ENCODE data around the gene SAT1.
A peak's percentile ranks its signal among the peaks of the same experiment; 100 is the strongest.
"Not testable (repeated sequence)": the region's sequence is repeated elsewhere in the genome, so short reads cannot be mapped to it uniquely, and the experiment has no call there.

The SAT1 gene

DNA sequence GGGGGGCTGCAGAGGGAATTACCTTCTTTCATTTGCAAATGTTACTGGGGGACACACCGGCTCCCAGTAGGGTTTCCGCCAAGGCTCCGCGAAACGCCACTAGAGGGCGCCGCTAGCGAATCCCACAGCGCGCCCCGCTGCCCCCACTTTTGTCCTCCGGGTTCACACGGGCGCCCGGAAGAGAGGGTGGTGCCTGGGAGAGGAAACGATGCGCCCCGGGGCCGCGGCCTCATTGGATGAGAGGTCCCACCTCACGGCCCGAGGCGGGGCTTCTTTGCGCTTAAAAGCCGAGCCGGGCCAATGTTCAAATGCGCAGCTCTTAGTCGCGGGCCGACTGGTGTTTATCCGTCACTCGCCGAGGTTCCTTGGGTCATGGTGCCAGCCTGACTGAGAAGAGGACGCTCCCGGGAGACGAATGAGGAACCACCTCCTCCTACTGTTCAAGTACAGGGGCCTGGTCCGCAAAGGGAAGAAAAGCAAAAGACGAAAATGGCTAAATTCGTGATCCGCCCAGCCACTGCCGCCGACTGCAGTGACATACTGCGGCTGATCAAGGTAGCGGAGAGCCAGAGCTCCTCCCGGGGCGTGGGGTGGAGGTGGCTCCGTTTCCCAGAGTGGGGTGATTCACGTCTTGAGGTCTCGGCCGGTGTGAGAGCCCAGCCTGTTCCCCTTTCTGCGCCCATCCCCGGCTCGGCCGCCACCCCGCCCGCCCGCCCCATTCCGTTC lies at the start of gene SAT1:
TSS of gene SAT1 (plus strand) at position 311 of the 726 bp plus-strand sequence. CDS start at position 490, 179 bp downstream.
- DNase-seq: peak; percentile 94

DNA sequence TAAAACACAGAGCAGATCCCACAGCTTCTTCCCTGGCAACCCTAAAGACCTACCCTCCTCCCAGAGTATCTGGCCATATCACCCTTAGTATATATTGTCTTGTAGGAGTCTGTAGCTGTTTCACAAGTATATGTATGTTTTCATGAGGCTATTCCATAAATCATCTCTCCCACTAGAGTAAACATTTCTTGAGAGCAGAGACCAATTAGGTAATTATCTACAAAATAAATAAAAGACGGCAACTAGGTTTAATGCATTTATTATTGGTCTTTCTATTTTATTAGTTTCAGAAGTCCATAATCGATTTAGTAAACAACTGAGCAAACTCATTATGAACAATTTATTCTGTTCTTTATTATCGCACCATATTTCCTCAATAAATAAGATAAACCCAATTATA lies 46.9 kb upstream of the SAT1 start:
- no peak for DNase-seq

DNA sequence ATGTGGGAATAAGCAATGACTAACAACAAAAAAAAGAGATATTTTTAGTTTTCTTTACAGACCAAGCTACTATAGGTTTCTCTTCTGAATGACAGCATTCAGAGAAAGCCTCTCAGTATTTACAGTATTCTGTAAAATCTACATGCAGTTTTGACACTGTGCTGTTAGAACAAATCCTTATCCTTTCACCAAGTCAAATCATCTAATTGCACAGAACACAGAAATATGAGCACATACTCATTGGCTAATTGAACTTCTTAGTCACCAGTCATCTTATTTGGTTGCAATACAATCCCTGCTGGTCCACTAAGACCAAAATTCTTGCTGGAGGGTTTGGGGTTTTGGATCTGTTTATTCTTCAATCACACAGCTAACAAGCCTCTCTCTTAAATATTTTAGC lies 45.6 kb upstream of the SAT1 start:
- peak; percentile 2 for DNase-seq

DNA sequence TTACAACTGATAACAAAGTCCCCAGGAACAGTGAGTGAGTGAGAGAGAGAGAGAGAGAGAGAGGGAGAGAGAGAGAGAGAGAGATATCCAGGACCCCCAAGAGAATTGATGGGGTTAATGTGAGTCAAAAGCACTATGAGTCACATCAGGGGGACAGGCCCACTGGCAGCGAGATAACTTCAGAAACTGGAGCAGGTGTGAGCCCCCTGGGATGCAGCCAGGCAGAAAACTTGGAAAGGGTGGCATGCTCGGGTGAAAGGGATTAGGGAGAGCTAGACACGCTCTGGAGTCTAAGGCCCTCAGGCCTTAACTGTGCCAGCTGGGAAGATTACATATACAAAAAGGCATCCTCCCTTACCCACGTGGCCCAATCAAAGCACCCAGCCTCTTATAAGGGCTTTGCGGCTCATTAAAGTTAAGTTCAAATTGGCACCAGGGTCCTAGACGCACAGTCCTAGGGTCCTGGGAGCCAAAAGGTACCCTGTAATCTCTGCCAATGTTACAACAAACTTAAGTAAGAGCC lies 40.7 kb upstream of the SAT1 start:
- DNase-seq: peak; percentile 53

DNA sequence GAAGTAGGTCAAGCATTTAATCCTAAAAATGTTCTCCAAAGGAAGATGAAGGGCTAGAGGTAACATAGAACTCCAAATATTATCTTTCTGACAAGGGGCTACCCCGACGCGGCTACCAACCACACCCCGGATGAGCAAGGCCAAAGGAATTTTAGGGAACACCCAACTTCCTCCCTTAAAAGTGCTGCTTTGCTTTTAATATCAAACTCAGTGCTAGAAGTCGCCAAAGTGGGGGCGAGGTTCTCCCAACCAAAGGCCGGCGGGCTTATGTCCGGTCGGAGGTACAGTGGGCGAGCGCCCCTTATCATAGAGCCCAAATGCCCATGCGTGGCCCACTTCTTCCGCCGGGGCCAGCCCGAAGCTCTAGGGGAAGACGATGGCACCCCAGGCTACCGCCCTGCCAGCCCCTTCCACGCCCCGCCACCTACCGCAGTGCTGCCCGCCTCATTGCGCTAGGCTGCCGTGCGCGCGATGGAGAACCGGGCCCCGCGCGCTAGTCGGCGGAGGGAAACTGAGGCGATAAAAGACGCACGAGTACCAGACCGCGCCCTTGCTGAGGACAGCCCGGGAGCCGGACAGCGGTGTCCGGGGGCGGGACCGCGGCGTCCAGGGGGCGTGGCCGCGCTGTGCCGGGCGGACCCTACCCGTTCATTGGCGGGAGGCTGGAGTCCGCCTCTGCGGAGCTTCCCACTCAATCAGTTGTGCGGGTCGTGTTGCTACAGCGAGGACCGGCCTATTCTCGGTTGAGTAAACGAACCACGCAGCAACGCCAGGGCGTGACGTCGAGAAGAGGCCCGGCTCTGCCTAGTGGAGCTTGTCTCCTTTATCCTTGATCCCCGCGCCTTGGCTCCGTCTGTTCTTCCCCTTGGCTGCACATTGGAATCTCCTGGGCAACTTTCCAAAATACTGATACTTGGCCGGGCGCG lies 40.0 kb upstream of the SAT1 start, which contains the start of gene ACOT9:
TSS of gene ACOT9 (minus strand) at position 580 of the 926 bp plus-strand sequence. CDS start at position 448, 132 bp downstream.
- DNase-seq: peak; percentile 93

DNA sequence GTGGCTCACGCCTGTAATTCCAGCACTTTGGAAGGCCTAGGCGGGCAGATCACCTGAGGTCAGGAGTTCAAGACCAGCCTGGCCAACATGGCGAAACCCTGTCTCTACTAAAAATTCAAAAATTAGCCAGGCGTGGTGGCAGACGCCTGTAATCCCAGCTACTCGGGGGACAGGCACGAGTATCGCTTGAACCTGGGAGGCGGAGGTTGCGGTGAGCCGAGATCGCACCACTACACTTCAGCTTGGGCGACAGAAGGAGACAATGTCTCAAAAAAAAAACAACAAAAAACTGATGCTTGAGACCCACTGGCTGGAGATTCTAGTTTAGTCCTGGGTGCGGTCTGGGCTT lies 39.4 kb upstream of the SAT1 start:
- not testable (repeated sequence) for DNase-seq

DNA sequence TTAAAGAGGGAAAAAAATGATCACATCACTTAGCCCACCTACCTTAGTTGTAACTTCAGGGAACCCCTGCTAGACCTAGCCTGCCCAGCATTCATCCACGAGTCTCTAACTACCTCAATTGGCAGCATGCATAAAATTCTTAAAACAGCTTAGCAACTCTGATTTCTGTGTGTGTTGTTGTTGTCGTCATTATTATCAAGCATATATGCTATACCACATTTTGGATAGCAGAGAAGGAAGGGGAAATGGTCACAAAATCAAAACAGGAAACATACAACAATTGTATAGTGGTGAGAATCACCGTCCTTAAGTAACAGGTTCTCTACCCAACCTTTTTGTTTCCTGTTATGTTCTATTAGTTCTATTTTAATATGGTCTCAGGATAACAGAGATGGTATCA lies 37.2 kb upstream of the SAT1 start:
- DNase-seq: no peak

DNA sequence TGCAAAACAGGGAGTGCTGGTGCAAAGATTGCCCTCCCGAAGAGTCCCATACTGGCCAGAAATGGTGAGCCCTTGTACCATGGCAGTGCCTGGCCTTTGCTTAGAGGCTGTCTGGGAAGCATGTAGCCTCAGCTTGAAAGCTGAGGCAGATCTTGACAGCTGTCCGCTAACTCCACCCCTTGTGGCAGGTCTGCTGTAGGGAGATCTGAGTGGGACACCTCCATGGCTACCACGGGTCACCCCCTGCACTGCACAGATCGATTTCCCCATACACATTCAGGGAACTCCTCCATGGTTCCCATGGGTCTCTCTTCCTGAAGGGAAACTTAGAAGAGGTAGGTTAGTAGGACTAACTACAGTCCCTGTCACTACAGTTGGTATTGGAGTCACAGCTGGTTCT lies 33.8 kb upstream of the SAT1 start:
- no peak for DNase-seq

DNA sequence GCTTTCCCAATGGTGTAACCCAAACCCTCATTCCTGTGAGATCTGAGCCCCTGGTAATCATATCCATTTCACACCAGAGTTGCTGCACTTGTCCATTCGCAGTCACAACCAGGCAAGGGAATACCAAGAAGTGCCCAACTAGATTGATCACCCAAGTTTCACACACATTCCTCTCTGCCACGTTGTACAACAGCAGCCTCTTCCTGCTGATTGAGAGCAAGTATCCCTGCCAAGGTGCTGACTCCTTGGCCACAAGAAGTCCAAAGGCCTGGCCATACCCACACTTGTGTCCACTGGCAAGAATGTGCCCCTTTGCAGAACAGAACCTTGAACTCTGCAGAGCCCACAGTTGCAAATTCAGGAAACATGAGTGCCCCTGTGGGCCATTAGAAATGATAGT lies 33.4 kb upstream of the SAT1 start:
- DNase-seq: no peak

DNA sequence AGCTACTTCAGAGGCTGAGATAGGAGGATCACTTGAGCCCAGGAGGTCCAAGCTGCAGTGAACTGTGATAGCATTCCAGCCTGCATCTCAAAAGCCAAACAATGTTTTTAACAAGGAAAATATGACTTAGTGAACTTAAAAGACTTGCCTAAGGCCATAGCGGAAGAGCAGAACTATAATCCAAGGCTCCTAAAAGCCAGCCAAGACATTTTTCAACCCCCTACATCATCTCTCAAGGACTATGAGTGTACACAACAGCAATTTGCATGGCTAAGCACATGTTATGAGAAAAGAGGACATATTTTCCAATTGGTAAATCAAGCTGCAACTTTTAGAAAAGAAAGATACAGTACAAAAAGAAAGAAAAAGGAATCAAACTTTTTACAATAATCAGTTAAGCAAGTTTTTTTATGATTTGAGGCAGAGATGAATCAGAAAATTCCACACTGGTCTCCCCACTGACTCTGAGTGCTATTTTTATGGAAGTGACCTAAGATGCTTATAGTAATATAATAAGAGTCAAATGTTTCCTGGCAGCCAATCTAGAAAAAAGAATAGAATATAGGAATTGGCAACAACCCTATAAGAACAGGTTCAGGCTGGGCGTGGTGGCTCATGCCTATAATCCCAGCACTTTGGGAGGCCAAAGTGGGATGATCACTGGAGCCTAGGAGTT lies 30.1 kb upstream of the SAT1 start:
- DNase-seq: peak; percentile 52

DNA sequence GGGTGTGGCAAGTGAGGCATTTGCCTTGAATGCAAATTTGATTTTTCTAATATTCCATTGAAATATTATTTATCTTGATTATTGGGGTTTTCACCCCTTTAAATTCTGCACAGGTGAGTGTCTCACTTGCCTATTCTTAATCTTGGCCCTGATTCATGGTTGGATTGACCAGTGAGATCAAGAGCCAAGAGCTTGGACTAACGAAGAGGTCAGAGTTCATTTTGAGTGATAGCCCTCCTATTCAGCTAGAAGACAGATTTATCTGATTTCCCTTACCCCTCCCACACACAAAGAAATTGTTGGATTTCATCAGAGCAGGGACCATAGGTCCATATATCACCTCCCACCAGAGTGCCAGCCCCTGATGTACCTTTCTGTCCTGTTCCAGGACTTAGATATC lies 28.3 kb upstream of the SAT1 start:
- no peak for DNase-seq

DNA sequence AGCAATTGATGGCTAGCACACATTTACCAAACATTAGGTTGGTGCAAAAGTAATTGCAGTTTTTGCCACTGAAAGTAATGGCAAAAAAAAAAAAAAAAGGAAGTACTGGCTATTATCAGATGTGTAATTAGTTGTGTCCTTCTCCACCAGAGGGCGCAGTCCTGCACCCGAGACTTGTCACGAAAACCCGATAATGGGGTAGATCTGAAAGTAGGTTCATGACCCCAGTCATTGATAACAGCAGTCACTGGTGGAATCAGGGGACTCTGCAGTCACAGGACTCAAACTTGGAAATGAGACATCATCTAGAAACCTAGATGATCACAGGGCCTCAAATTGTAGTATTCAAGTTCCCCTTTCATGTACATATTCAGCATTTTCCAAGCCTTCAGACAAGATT lies 26.8 kb upstream of the SAT1 start:
- peak; percentile 46 for DNase-seq

DNA sequence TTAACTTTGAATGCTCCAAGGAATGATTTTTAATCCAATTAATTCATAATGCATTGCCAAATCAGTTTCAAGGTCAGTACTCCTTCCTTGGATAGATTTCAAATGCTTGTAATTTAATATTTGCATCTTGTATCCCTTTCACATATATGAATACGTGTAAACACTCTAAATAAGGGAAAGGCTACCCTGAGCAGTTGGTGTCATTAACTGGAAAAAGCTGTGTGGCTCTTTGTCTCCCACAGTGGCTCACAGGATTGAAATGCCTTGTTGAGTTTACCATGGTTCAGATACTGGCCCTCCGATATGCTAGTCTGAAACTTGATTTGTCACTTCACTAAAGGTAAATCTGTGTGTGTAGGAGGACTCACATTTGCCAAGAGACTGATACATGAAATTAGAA lies 23.2 kb upstream of the SAT1 start:
- no peak for DNase-seq

DNA sequence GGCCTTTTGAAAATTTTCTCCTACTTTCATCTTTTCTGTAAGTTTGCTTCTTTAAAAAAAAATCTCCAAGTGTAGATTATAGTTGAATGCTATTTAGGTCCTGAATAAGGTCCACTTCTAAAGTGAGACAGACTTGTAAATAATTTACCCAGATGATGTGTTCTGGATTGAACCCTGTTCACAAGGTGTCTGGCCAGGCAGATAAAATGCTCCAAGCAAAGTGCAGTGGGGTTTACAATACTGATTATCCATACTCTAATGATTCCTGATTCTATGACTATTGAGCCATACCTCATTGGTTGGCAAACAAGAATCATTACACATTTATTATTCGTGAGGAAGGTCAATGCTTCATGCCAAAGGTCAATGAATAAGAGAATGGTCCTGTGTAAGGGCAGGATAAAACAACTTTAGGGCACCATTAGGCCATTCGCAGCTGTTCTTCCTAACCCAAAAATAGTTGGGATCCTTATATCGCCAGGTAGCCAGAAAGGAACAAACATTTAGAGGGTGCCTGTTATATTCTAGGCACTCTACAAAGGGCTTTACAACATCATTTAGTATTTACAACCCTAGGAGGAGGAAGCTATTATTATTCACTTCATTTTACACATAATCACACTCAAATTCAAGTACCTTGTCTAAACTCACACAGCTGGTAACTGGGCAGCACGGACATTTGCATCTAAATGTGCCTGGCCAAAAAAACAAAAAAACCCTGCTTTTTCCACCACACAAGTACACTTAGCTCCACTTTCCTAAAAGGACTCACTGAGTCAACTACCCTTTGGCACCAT lies 18.6 kb upstream of the SAT1 start:
- no peak for DNase-seq

DNA sequence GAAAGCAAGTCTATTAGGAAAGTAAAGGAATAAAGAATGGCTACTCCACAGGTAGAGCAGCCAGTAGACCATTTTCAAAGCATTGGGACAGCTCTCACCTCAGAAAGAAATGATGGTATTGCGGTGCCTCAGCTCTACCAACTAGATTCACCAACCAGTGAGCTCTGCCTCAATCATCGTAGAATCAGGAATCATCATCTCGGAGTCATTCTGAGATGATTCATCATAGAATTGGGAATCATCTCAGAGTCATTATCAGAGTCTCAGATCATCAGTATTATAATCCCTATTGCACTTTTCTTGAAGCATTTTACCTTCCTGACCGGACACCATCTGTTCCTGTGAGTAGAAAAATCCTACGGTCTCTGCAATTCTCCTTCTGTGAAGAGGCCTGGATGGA lies 17.5 kb upstream of the SAT1 start:
- peak; percentile 19 for DNase-seq

DNA sequence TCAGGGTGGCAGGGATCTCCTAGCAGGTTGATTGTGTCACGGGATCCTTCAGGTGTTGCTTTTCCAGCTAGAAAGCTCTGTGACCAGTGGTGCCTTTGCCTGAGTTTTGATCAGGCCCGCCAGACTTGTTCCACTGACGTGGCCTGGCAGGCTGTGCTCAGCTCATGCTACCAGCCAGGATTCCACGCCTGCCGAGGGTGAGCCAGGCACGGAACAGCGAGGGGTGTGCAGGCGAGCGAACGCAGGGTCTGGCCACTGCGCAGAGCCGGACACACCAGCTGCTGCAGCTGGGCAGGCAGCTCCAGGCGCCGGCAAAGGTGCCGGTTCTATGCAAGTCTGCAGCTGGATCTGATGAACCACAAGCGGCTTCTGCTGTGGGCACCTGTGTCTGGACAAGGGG lies 17.1 kb upstream of the SAT1 start:
- no peak for DNase-seq

DNA sequence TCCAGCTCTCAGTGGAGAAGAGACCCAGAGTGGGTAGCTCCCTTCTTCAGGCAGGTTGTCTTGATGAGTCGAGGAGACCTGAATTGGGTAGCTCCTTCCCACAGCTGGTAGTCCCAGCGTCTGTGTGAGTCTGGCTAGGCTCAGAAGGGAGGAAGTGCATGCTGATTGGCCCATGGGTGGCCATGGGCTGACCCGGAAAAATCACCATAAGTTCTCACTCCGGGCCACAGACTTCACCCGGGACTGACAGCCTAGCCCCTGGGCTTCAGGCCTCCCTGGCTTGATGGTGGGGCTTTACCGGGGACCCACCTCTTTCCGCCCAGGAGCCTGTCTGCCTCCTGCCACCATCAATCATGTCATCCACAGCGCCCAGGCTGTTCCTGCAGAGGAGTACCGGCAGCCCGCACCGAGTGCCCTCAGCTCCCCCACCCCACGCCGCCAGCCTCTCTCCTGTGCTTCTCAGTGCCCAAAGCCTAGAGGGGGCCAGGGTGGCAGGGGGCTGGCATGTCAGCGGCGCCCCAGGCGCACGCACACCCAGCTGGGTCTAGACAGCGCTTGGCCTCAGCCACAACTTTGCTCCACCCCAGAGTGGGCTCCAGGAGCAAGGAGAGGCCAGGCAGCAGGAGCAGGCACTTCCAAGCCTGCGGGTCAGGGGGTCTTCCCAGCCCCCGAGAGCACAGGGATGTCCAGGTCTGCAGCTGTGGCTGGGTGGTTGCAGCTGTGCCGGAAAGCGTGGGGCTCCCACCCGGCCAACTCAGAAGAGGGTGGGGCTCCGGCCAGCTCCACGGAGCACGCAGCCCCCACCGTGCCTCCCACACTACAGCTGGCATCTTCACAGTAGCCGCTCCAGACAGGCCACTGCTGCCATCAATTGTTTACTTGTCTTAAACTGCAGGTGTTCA lies 16.1 kb upstream of the SAT1 start:
- DNase-seq: no peak

DNA sequence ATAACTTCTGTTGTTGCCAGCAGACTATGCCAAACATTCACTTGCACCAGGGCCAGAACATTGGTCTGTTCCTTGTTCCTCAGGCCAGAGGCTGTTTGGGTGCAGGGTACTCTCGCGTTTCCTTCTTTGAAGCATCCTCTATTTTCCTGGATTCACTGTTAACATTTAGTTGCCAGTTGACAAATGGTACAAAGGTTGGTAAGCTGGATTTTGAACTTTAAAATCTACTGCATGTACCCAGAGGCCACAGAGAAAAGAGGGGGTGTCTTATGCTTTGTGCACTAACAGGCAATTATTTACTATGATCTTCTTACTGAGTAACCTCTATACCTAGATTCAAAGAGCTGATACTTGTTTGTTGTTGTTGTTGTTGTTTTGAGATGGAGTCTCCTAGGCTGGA lies 12.8 kb upstream of the SAT1 start:
- no peak for DNase-seq

DNA sequence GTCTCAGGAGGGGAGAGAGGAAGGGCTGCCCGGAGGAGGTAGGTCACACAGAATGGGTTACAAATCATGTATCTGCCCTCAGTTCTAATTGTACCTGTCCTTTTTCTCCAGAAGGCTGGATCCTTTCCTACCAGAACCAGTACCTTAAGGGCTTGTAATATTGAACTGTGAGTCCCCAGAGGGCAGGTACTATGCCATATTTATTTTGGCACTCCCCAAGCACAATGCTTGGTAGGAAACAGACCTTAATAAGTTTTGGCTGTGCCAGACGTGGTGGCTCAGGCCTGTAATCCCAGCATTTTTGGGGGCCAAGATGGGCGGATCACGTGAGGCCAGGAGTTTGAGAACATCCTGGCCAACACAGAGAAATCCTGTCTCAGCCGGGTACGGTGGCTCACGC lies 11.9 kb upstream of the SAT1 start:
- DNase-seq: not testable (repeated sequence)

DNA sequence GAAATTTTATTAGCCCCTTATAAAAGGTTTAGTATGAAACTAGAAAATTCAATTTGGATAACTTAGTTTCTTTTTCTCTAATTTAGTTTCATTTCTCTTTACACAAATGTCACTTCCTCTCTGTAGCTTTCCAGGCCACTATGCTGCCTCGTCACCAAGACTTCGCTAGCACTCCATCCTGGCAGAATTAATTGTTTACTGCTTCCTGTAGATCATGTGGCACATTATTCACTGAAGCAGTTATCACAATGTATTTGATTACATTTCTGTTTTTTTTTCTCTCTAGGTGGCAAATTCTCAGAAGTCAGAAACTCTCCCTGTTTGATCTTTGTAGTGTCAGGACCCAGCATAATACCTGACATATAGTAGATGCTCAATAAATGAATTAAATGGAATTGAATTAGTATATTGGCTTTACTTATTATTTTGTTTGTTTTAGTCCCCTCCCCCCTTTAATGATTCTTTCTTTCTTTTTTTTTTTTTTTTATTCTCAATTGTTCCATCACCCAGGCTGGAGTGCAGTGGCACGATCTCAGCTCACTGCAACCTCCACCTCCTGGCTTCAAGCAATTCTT lies 9.3 kb upstream of the SAT1 start:
- no peak for DNase-seq

DNA sequence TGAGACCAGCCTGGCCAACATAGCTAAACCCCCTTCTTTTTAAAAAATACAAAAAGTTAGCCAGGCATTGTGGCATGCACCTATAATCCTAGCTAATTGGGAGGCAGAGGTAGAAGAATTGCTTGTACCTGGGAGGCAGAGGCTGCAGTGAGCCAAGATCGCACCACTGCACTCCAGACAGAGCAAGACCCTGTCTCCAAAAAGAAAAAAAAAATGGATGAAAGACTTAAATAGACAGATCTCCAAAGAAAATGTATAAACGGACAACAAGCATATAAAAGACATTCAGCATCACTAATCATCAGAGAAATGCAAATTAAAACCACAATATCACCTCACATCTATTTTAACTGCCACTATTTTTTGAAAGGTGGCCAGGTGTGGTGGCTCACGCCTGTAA lies 6.6 kb upstream of the SAT1 start:
- DNase-seq: no peak
